DND-41 (cell line): ENCODE measurements around the gene TRIM40.

ENCODE experiments used
- EZH2 ChIP-seq: IDR thresholded peaks from 3 replicates; pipeline ENCODE4 v1.6.1; 2012; ENCODE audit warnings: borderline replicate concordance, low read depth, mild to moderate bottlenecking, moderate library complexity, low read length, inconsistent platforms; ENCODE audit not compliant: severe bottlenecking
- TF ChIP-seq, protein P1 (sequence below): IDR thresholded peaks from 2 replicates; pipeline ENCODE4 v1.5.1; 2012; ENCODE audit warnings: borderline replicate concordance, low read length, moderate library complexity, mild to moderate bottlenecking; ENCODE audit not compliant: poor library complexity, severe bottlenecking; ENCODE audit errors: extremely low read depth

- TF ChIP-seq, protein P1, sequence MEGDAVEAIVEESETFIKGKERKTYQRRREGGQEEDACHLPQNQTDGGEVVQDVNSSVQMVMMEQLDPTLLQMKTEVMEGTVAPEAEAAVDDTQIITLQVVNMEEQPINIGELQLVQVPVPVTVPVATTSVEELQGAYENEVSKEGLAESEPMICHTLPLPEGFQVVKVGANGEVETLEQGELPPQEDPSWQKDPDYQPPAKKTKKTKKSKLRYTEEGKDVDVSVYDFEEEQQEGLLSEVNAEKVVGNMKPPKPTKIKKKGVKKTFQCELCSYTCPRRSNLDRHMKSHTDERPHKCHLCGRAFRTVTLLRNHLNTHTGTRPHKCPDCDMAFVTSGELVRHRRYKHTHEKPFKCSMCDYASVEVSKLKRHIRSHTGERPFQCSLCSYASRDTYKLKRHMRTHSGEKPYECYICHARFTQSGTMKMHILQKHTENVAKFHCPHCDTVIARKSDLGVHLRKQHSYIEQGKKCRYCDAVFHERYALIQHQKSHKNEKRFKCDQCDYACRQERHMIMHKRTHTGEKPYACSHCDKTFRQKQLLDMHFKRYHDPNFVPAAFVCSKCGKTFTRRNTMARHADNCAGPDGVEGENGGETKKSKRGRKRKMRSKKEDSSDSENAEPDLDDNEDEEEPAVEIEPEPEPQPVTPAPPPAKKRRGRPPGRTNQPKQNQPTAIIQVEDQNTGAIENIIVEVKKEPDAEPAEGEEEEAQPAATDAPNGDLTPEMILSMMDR, result no peak
- no peak for TF ChIP-seq EZH2
These were observed 793 bp upstream of the TRIM40 start for GRCh38 chr6:30135147-30135546.
